ENCODE data around the gene MAP2K3.

The MAP2K3 gene

DNA sequence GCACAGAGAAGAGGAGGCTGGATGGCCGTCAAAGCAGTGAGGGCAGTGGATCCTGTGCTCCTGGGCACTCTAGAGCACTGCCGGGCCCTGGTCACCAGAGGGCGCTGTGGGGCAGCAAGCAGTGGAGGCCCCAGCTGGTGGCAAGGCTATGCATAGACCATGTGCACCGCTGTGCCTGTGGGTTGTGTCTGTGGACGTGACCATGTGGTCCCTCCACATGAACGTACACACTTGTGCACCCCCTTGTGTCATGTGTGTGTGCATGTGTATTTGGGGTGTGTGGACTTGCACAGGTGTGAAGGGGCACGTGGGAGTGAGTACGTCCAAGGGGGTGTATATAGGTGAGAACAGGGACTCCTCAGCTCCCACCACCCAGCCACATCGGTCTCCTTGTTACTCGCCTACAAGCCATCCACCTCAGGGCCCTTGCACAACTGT is 4.4 kb upstream of the MAP2K3 start:
- Histone ChIP-seq H3K4me3 (ENCODE audit: low read length) (no peak overlapping the region), H3K9me3 (ENCODE audit: low read length) (no peaks in the 10 kb centered on the region), H3K4me1 (ENCODE audit: insufficient read depth, low read length) (peaks cover 3% of the 10 kb centered on the region), H3K27me3 (ENCODE audit: insufficient read depth, low read length) (peaks cover 28% of the 10 kb centered on the region), H3K36me3 (ENCODE audit: insufficient read depth, low read length) (no peaks in the 10 kb centered on the region), H2AFZ (ENCODE audit: low read depth, low read length) (no peak overlapping the region)

- H2AFZ ChIP-seq (ENCODE audit: low read depth, low read length), result no peak overlapping the region
- H3K4me3 ChIP-seq (ENCODE audit: low read length), result no peak overlapping the region
- no peaks in the 10 kb centered on the region for H3K9me3 ChIP-seq (ENCODE audit: low read length)
- H3K4me1 ChIP-seq (ENCODE audit: insufficient read depth, low read length), result peaks cover 22% of the 10 kb centered on the region
- peaks cover 20% of the 10 kb centered on the region for H3K27me3 ChIP-seq (ENCODE audit: insufficient read depth, low read length)
- no peaks in the 10 kb centered on the region for H3K36me3 ChIP-seq (ENCODE audit: insufficient read depth, low read length)
Measured at GRCh38 chr17:21282231-21282630, 2.3 kb upstream of the MAP2K3 start.

GRCh38 chr17:21282850-21283249 is 1.7 kb upstream of the MAP2K3 start:
- no peak overlapping the region for H2AFZ ChIP-seq (ENCODE audit: low read depth, low read length)
- no peak overlapping the region for H3K4me3 ChIP-seq (ENCODE audit: low read length)
- H3K9me3 ChIP-seq (ENCODE audit: low read length), result no peaks in the 10 kb centered on the region
- peaks cover 23% of the 10 kb centered on the region for H3K4me1 ChIP-seq (ENCODE audit: insufficient read depth, low read length)
- H3K27me3 ChIP-seq (ENCODE audit: insufficient read depth, low read length), result peaks cover 20% of the 10 kb centered on the region
- H3K36me3 ChIP-seq (ENCODE audit: insufficient read depth, low read length), result no peaks in the 10 kb centered on the region

DNA sequence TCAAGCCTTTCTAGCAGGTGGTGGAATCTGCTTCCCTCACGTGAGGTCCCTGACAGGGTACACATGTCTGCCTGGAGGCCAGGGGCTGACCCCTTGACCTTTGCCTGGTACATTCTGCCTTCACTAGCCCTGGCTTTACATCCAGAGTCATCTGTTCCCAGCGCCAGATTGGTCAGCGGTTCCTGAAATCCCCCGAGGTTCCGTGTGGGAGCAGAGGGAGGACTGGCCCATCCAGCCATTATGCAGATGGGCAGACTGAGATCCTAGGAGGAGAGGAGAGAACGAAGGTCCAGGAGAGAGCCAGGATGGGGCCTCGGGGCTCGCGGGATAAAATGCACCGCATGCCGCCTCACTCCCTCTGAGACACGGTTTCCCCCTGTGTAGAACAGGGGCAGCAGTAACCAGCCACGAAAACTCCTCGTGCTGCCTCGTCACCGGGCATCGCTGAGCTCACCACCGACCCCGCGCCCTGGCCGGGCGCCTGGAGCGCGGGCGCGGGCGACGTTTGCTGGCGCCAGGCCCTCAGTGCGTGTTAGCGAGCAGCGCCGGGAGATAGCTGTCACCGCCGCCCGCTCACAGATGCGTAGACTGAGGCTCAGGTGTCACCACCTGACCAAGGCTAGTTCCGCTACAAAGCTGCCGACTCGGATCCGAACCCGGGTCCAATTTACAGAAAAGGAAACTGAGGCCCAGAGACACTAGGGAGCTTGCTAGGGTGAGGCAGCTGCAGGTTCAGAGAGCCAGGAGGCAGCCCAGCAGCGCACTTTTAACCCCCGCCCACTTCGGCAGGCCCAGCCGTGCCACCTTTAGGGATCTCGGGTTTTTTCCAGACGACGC is 811 bp upstream of the MAP2K3 start:
- H2AFZ ChIP-seq (ENCODE audit: low read depth, low read length), result peak overlapping the region; percentile 82
- H3K4me3 ChIP-seq (ENCODE audit: low read length), result peak overlapping the region; percentile 54
- H3K36me3 ChIP-seq (ENCODE audit: insufficient read depth, low read length), result no peaks in the 10 kb centered on the region
- peaks cover 20% of the 10 kb centered on the region for H3K27me3 ChIP-seq (ENCODE audit: insufficient read depth, low read length)
- H3K4me1 ChIP-seq (ENCODE audit: insufficient read depth, low read length), result peaks cover 23% of the 10 kb centered on the region
- H3K9me3 ChIP-seq (ENCODE audit: low read length), result no peaks in the 10 kb centered on the region

DNA sequence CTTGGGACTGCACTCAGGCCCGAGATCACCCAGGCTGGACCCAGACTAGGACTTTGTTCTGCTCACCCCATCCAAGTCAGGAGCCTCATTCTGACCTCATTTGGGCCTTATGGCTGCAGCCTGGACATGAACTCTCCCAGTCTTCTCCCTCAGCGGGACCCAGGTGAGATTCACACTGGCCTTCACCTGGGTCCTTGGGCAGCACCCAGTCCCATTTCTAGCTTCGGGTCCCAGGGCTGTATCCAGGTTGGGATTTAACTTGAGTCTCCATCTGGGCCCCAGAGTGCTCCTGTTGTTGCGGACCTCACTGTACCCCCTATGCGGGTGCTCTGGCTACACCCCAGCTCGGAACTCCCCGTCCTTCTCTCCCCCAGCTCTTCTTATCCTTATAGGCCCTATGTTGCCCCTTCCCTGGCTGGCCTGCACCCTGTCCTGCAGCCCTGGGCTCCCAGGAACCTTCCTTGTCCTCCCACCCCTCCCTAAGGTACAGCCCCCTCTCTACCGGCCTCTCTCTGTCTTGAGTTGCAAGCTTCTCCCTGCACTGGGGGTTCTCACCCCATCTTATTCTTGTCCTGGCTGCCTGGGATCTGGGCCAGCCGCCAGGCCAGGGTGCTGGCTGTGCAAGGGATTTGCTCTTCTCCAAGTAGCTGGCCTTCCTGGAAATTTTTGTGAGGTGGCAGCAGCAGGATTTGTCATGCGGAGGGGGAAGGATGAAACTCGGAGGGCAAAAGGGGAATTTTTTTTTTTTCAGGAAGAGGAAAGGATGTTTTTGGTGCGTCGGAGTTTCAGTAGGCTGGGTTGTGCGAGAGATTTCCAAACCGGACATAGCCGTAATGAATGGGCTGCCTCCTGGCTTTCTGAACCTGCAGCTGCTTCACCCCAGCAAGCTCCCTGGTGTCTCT is 904 bp downstream of the MAP2K3 start:
- Histone ChIP-seq H3K9me3 (ENCODE audit: low read length) (no peaks in the 10 kb centered on the region), H3K27me3 (ENCODE audit: insufficient read depth, low read length) (peaks cover 15% of the 10 kb centered on the region), H2AFZ (ENCODE audit: low read depth, low read length) (no peak overlapping the region), H3K36me3 (ENCODE audit: insufficient read depth, low read length) (no peaks in the 10 kb centered on the region), H3K4me3 (ENCODE audit: low read length) (peak overlapping the region; percentile 57), H3K4me1 (ENCODE audit: insufficient read depth, low read length) (peaks cover 23% of the 10 kb centered on the region)

- peaks cover 23% of the 10 kb centered on the region for H3K4me1 ChIP-seq (ENCODE audit: insufficient read depth, low read length)
- peaks cover 15% of the 10 kb centered on the region for H3K27me3 ChIP-seq (ENCODE audit: insufficient read depth, low read length)
- H3K4me3 ChIP-seq (ENCODE audit: low read length), result peak overlapping the region; percentile 57
- H2AFZ ChIP-seq (ENCODE audit: low read depth, low read length), result no peak overlapping the region
- no peaks in the 10 kb centered on the region for H3K36me3 ChIP-seq (ENCODE audit: insufficient read depth, low read length)
- H3K9me3 ChIP-seq (ENCODE audit: low read length), result no peaks in the 10 kb centered on the region
Measured at GRCh38 chr17:21286066-21286770, 1.7 kb downstream of the MAP2K3 start.

- Histone ChIP-seq H3K9me3 (ENCODE audit: low read length) (no peaks in the 10 kb centered on the region), H3K4me1 (ENCODE audit: insufficient read depth, low read length) (peaks cover 23% of the 10 kb centered on the region), H3K27me3 (ENCODE audit: insufficient read depth, low read length) (peaks cover 10% of the 10 kb centered on the region), H2AFZ (ENCODE audit: low read depth, low read length) (no peak overlapping the region), H3K36me3 (ENCODE audit: insufficient read depth, low read length) (no peaks in the 10 kb centered on the region), H3K4me3 (ENCODE audit: low read length) (no peak overlapping the region)
Measured at GRCh38 chr17:21286909-21287702, 2.6 kb downstream of the MAP2K3 start.

GRCh38 chr17:21287703-21288449 is 3.4 kb downstream of the MAP2K3 start:
- H2AFZ ChIP-seq (ENCODE audit: low read depth, low read length), result no peak overlapping the region
- peaks cover 23% of the 10 kb centered on the region for H3K4me1 ChIP-seq (ENCODE audit: insufficient read depth, low read length)
- no peak overlapping the region for H3K4me3 ChIP-seq (ENCODE audit: low read length)
- H3K9me3 ChIP-seq (ENCODE audit: low read length), result no peaks in the 10 kb centered on the region
- peaks cover 2% of the 10 kb centered on the region for H3K27me3 ChIP-seq (ENCODE audit: insufficient read depth, low read length)
- H3K36me3 ChIP-seq (ENCODE audit: insufficient read depth, low read length), result no peaks in the 10 kb centered on the region

GRCh38 chr17:21288571-21289017 is 4.1 kb downstream of the MAP2K3 start:
- Histone ChIP-seq H3K36me3 (ENCODE audit: insufficient read depth, low read length) (no peaks in the 10 kb centered on the region), H3K4me3 (ENCODE audit: low read length) (no peak overlapping the region), H2AFZ (ENCODE audit: low read depth, low read length) (no peak overlapping the region), H3K4me1 (ENCODE audit: insufficient read depth, low read length) (peaks cover 23% of the 10 kb centered on the region), H3K9me3 (ENCODE audit: low read length) (no peaks in the 10 kb centered on the region), H3K27me3 (ENCODE audit: insufficient read depth, low read length) (no peaks in the 10 kb centered on the region)

DNA sequence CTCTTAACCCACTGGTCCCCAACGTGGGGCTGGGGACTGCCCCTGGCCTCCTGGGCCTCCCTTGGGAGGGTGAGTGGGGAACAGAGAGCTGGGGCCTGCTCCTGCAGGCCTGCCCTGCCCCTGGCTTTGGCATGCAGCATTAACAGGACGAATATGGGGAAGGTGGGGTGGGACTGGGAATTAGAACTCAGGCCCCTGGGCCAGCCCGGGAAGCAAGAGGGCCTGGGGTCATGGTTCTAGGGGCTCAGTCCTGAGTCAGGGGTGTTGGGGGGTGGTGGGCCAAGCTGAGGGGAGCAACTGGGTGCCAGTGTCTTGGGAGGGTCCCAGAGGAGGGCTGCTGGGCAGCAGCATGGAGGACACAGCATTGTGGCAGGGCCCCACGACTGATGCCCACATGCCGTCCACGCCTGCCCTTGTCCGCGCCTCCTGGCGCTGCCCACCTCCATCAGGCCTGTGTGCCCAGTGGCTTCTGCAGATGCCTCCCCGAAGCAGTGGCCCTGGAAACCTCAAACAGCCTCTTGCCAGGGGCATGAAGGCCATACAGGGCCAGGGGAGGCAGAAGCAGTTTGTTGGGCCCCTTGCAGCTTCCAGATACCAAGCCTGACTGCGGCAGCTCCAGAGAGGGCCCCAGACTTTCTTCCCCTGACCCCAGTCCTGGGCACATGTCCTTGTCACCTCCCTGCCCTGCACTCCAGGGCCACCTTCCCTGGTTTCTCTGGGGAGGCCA is 4.8 kb downstream of the MAP2K3 start:
- Histone ChIP-seq H3K36me3 (ENCODE audit: insufficient read depth, low read length) (no peaks in the 10 kb centered on the region), H3K27me3 (ENCODE audit: insufficient read depth, low read length) (no peaks in the 10 kb centered on the region), H3K4me3 (ENCODE audit: low read length) (no peak overlapping the region), H3K4me1 (ENCODE audit: insufficient read depth, low read length) (peaks cover 23% of the 10 kb centered on the region), H2AFZ (ENCODE audit: low read depth, low read length) (no peak overlapping the region), H3K9me3 (ENCODE audit: low read length) (no peaks in the 10 kb centered on the region)

GRCh38 chr17:21289902-21290571 is 5.5 kb downstream of the MAP2K3 start:
- H2AFZ ChIP-seq (ENCODE audit: low read depth, low read length), result no peak overlapping the region
- H3K4me1 ChIP-seq (ENCODE audit: insufficient read depth, low read length), result peaks cover 22% of the 10 kb centered on the region
- no peaks in the 10 kb centered on the region for H3K27me3 ChIP-seq (ENCODE audit: insufficient read depth, low read length)
- H3K4me3 ChIP-seq (ENCODE audit: low read length), result no peak overlapping the region
- H3K9me3 ChIP-seq (ENCODE audit: low read length), result no peaks in the 10 kb centered on the region
- H3K36me3 ChIP-seq (ENCODE audit: insufficient read depth, low read length), result no peaks in the 10 kb centered on the region

Data from neuron (in vitro differentiated cells).